Breast epithelium (tissue), 3 donors: ENCODE measurements around the gene EMX2.

ENCODE experiments used
- POLR2A ChIP-seq: fragments of 450-650 bp; IDR thresholded peaks from one replicate; pipeline ENCODE4 v1.6.1; 2016; ENCODE audit warnings: antibody characterized with exemption, mild to moderate bottlenecking, moderate library complexity
- POLR2AphosphoS5 ChIP-seq, 3 donors: sonication (generic); formaldehyde crosslinking; IDR thresholded peaks; one replicate each; pipeline ENCODE4 v1.6.1; 2017; ENCODE audit warnings: antibody characterized with exemption in 3 of 3
- TF ChIP-seq, protein P1 (sequence below), 3 donors: fragments of 450-650 bp; IDR thresholded peaks; one replicate each; pipeline ENCODE4 v1.5.1; 2016 to 2017; ENCODE audit warnings: antibody characterized with exemption in 3 of 3, mild to moderate bottlenecking in 3 of 3, moderate library complexity in 3 of 3

DNA sequence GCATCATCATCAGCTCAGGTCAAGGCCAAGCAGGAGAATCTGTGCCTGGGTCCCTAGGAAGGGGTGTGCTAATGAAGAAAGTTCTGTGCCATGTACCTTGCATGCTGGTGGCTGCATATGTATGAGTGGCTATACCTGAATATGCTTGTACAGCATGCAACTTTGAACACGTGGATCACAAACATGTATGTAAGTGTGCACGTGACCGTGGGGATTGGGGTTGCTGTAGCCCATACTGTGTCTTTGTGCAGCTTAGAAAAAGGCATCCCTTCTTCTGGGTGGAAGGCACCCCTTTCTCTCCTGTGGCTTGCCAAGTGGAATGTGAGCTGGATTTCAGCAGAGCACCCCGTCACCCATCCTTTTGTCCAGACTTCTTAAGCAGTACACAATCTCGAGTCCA, 13.8 kb downstream of the EMX2 start:
- no peak for TF ChIP-seq POLR2A
- no peak for TF ChIP-seq POLR2AphosphoS5 (IDR thresholded peaks at IDR 0.05)
- TF ChIP-seq, protein P1, sequence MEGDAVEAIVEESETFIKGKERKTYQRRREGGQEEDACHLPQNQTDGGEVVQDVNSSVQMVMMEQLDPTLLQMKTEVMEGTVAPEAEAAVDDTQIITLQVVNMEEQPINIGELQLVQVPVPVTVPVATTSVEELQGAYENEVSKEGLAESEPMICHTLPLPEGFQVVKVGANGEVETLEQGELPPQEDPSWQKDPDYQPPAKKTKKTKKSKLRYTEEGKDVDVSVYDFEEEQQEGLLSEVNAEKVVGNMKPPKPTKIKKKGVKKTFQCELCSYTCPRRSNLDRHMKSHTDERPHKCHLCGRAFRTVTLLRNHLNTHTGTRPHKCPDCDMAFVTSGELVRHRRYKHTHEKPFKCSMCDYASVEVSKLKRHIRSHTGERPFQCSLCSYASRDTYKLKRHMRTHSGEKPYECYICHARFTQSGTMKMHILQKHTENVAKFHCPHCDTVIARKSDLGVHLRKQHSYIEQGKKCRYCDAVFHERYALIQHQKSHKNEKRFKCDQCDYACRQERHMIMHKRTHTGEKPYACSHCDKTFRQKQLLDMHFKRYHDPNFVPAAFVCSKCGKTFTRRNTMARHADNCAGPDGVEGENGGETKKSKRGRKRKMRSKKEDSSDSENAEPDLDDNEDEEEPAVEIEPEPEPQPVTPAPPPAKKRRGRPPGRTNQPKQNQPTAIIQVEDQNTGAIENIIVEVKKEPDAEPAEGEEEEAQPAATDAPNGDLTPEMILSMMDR (IDR thresholded peaks at IDR 0.05) = no peak
